HG03064 (cell line): Measurements from ENCODE around the gene RNF167.

Experiments
- ATAC-seq: cut with Tn5 transposase; IDR thresholded peaks from one replicate; pipeline ENCODE4 v1.9.1; 2021; ENCODE audit warnings: low read depth; ENCODE audit not compliant: unreplicated experiment

RNF167 gene

DNA sequence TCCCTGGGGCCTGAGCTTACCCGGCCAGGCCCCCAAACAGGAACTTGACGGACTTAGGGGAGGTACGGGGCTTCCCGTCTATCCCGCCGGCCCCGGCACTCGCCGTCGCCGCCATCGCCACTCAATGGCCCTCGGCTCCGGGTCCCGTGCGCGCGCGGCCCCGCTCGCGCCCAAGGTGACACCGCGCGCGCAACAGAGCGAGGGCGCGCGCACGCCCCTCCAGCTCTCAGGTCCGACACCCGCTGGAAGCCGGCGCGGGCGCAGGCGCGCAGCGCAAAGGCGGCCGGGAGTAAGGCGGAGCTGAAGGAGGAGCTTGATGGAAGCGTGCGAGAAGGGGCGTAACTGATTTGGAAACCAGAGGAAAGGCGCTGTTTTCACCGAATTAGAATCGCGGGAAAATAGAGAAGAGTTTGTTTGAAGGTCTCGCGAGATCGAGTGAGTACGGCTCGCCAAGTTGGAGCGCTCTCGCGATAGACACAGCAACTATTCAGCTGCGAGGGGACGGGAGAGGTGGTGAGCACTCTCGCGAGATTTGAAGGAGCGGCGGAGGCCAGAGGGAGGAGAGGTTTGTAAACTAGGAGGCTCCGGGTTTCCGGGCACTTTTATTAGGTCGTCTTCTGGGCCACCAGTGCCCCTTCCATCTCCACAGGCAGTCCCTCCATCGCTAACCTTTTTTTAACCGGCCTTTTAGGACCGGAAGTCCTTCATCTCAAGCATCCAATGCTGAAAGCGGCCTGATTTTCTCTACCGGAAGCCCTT is at the start of gene RNF167, which contains the start of gene SLC25A11:
TSS of gene RNF167 (plus strand) at position 473 of the 759 bp plus-strand sequence. CDS start 642 bp downstream, outside the sequence.
TSS of gene SLC25A11 (minus strand) at position 251 of the 759 bp plus-strand sequence. CDS start at position 115, 136 bp downstream.
- peak; percentile 56 for ATAC-seq

- ATAC-seq = no peak
These were observed 48.4 kb upstream of the RNF167 start for GRCh38 chr17:4891411-4892410.

- no peak for ATAC-seq
These were observed 47.4 kb upstream of the RNF167 start for GRCh38 chr17:4892499-4893221.

GRCh38 chr17:4893272-4893671 is 46.8 kb upstream of the RNF167 start:
- ATAC-seq = no peak

DNA sequence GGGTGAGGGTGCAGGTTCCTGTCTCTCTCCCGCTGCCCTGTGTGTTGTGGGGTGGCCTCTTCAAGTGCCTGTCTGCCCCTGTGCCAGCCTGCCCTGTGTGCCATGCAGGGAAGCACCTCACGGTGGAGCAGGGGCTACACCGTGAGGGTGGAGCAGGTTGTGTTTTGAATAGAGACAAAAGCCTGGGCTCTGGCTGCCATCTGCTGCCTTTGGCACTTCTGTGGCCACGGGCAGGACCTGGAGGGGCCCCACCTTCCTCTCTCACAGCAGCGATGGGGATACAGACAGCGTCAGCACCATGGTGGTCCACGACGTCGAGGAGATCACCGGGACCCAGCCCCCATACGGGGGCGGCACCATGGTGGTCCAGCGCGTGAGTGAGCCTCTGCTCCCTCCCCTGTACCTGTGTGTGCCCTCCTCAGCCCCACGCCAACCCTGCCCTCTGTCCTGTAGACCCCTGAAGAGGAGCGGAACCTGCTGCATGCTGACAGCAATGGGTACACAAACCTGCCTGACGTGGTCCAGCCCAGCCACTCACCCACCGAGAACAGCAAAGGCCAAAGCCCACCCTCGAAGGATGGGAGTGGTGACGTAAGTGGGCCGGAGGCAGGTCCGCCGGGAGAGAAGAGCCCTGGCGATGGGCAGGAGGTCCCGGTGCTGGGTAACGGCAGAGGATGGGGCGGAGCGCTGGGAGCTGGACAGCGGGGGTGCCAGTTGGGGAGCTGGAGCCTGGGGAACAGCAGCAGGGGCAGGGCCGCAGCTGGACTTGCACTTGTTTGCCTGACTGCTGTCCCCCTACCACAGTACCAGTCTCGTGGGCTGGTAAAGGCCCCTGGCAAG is 46.1 kb upstream of the RNF167 start:
- ATAC-seq = no peak

DNA sequence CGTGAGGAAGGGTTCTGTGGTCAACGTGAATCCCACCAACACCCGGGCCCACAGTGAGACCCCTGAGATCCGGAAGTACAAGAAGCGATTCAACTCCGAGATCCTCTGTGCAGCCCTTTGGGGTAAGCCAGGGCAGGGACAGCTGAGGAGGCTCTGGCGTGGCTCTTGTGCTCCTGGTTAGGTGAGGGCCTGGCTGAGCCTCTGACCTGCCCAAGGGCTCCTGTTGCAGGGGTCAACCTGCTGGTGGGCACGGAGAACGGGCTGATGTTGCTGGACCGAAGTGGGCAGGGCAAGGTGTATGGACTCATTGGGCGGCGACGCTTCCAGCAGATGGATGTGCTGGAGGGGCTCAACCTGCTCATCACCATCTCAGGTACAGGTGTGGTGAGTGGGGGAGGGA is 44.9 kb upstream of the RNF167 start:
- ATAC-seq = no peak

DNA sequence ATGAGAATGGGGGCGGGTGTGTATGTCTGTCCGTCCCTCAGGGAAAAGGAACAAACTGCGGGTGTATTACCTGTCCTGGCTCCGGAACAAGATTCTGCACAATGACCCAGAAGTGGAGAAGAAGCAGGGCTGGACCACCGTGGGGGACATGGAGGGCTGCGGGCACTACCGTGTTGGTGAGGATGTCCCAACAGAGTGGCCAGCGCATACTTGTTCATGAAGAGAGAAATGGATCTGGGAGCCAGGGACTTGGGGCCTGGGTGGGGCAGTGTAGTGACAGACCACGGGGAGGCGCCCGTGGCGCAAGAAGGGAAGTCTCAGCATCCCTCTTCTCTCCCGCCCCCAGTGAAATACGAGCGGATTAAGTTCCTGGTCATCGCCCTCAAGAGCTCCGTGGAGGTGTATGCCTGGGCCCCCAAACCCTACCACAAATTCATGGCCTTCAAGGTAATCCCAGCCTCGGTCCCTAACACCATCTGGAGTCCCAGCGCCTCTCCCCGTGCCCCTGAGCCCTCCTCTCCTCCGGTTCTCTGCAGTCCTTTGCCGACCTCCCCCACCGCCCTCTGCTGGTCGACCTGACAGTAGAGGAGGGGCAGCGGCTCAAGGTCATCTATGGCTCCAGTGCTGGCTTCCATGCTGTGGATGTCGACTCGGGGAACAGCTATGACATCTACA is 44.3 kb upstream of the RNF167 start:
- no peak for ATAC-seq

DNA sequence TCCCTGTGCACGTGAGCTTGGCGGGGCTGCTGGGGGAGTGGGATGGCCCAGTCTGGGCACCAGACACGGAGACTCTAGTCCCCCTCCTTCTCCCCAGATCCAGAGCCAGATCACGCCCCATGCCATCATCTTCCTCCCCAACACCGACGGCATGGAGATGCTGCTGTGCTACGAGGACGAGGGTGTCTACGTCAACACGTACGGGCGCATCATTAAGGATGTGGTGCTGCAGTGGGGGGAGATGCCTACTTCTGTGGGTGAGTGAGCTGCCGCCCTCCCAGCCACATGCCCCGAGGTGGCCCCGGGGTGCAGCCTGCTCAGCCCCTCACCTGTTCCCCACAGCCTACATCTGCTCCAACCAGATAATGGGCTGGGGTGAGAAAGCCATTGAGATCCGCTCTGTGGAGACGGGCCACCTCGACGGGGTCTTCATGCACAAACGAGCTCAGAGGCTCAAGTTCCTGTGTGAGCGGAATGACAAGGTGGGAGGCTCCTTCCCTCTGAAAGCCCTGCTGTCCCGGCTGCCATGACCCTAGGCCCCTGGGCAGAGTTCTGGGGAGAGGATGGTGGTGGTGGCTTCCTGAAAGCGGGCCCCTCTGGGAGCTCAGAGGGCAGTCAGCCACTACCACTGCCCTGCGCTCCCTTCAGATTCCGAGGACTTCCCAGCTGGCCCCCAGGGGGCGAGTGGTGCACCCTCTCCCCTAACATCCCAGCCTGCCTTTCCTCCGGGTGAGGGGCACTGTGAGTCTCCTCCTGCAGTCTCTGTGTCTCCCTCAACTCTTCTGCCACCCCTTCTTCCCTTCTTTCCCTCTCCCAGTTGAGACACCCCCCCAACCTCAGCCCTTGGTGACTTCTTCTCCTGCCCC is 43.5 kb upstream of the RNF167 start:
- no peak for ATAC-seq

DNA sequence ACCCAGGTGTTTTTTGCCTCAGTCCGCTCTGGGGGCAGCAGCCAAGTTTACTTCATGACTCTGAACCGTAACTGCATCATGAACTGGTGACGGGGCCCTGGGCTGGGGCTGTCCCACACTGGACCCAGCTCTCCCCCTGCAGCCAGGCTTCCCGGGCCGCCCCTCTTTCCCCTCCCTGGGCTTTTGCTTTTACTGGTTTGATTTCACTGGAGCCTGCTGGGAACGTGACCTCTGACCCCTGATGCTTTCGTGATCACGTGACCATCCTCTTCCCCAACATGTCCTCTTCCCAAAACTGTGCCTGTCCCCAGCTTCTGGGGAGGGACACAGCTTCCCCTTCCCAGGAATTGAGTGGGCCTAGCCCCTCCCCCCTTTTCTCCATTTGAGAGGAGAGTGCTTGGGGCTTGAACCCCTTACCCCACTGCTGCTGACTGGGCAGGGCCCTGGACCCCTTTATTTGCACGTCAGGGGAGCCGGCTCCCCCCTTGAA is 42.8 kb upstream of the RNF167 start:
- ATAC-seq = no peak

DNA sequence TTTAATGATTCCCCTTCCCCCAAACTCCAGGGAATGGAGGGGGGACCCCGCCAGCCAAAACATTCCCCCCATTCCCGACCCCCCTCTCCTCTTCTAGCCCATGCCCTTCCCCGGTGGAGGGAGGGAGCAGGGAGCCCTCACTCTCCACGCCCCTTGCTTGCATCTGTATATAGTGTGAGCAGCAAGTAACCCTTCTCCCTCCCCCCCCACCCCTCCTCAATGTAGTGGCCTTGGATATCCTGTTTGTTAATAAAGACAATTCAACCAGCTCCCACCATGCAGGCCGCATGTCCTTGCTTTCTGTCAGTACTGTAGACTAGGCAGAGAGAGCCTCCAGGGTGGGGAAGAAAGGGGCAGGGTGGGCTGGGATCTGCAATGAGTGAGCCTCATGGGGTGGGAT is 42.3 kb upstream of the RNF167 start:
- ATAC-seq = no peak

GRCh38 chr17:4898351-4898750 is 41.7 kb upstream of the RNF167 start:
- ATAC-seq = no peak

DNA sequence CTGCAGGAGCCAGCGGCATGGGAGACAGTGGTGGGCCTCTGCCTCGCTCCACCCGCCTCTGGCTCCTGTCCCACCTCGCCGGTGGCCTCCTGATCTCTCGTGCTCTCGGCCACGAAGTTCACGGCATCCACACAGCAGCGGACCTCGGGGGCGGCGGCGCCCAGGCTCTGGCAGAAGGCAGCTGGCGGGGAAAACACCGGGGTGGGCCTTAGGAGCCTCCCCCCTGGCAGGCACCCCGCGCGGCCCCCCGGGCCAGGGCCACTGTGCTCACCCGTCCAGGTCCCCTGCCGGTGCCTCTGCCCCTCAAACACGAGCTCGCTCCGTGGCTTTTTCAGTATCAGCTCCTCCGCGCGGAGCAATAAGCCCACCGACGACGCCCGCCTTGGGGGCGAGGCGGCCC is 41.1 kb upstream of the RNF167 start:
- ATAC-seq = no peak

- no peak for ATAC-seq
These were observed 40.5 kb upstream of the RNF167 start, which contains the start of gene C17orf107 for GRCh38 chr17:4899341-4900230. Gene C17orf107 (plus strand): TSS chr17:4899536. CDS start chr17:4899763, 227 bp downstream.

GRCh38 chr17:4900231-4901107 is 39.6 kb upstream of the RNF167 start:
- ATAC-seq = no peak

GRCh38 chr17:4901108-4901647 is 38.9 kb upstream of the RNF167 start:
- no peak for ATAC-seq
